ENCODE results near the gene RGS5.
"Not testable (repeated sequence)": the region's sequence is repeated elsewhere in the genome, so short reads cannot be mapped to it uniquely, and the experiment has no call there.

RGS5 gene

GRCh38 chr1:163202833-163203451 is at the start of gene RGS5:
TSS of gene RGS5 (minus strand) at chr1:163202916. CDS start at chr1:163202835, 81 bp downstream.
- H3K4me3 ChIP-seq (ENCODE audit: low read length) = no peak within 1 kb of the TSS
- DNase-seq (ENCODE audit: low read depth) = no peak
- no peak for TF ChIP-seq CTCF (IDR thresholded peaks at IDR 0.05; ENCODE audit: insufficient read depth, low read depth, low read length, missing control alignments)

GRCh38 chr1:163250382-163250974 is 47.8 kb upstream of the RGS5 start:
- no peak for DNase-seq (ENCODE audit: low read depth)
- TF ChIP-seq CTCF (IDR thresholded peaks at IDR 0.05; ENCODE audit: insufficient read depth, low read depth, low read length, missing control alignments) = no peak
- no peak overlapping the region for H3K4me3 ChIP-seq (ENCODE audit: low read length)

GRCh38 chr1:163248064-163248463 is 45.3 kb upstream of the RGS5 start:
- TF ChIP-seq CTCF (IDR thresholded peaks at IDR 0.05; ENCODE audit: insufficient read depth, low read depth, low read length, missing control alignments) = no peak
- no peak overlapping the region for H3K4me3 ChIP-seq (ENCODE audit: low read length)
- no peak for DNase-seq (ENCODE audit: low read depth)

- not testable (repeated sequence) for H3K4me3 ChIP-seq (ENCODE audit: low read length)
- DNase-seq (ENCODE audit: low read depth) = peak; percentile 43
Observed at GRCh38 chr1:163244648-163245047, 41.9 kb upstream of the RGS5 start.

- H3K4me3 ChIP-seq (ENCODE audit: low read length) = no peak overlapping the region
- DNase-seq (ENCODE audit: low read depth) = no peak
- TF ChIP-seq CTCF (IDR thresholded peaks at IDR 0.05; ENCODE audit: insufficient read depth, low read depth, low read length, missing control alignments) = no peak
Observed at GRCh38 chr1:163241746-163242145, 39.0 kb upstream of the RGS5 start.

- H3K4me3 ChIP-seq (ENCODE audit: low read length) = no peak overlapping the region
- DNase-seq (ENCODE audit: low read depth) = peak; percentile 85
- no peak for TF ChIP-seq CTCF (IDR thresholded peaks at IDR 0.05; ENCODE audit: insufficient read depth, low read depth, low read length, missing control alignments)
Observed at GRCh38 chr1:163240705-163241104, 38.0 kb upstream of the RGS5 start.

GRCh38 chr1:163233643-163234042 is 30.9 kb upstream of the RGS5 start:
- DNase-seq (ENCODE audit: low read depth); H3K4me3 ChIP-seq (ENCODE audit: low read length): not testable (repeated sequence)

GRCh38 chr1:163231385-163231784 is 28.7 kb upstream of the RGS5 start:
- no peak for TF ChIP-seq CTCF (IDR thresholded peaks at IDR 0.05; ENCODE audit: insufficient read depth, low read depth, low read length, missing control alignments)
- no peak for DNase-seq (ENCODE audit: low read depth)
- H3K4me3 ChIP-seq (ENCODE audit: low read length) = no peak overlapping the region
